Measurements from ENCODE around the gene TMEM52B. TPM values are rescaled to one million over a fixed set of nuclear protein-coding genes. Genes with fewer than 3 reads are reported as not detected.
A peak's percentile ranks its signal among the peaks of the same experiment; 100 is the strongest.
"Not testable (repeated sequence)": the region's sequence is repeated elsewhere in the genome, so short reads cannot be mapped to it uniquely, and the experiment has no call there.

The TMEM52B gene
- total and polyA plus RNA-seq, 2 experiments from 2014 or later: not detected

- TF ChIP-seq ETS1 (IDR thresholded peaks at IDR 0.05) (no peak), STAT1 (IDR thresholded peaks at IDR 0.05; ENCODE audit: unreplicated experiment) (no peak)
Observed at GRCh38 chr12:10197879-10198278, 19.0 kb downstream of the TMEM52B start (continued).

GRCh38 chr12:10204495-10204894, 25.7 kb downstream of the TMEM52B start:
- H3K27ac Mint-ChIP-seq; H3K27me3 Mint-ChIP-seq (ENCODE audit: insufficient read depth, low read depth, poor library complexity); H3K4me1 ChIP-seq (ENCODE audit: insufficient read depth); ATAC-seq; H3K27ac ChIP-seq (ENCODE audit: low read depth); H3K79me2 ChIP-seq (replicated peaks; ENCODE audit: insufficient read depth); H3K36me3 ChIP-seq (ENCODE audit: insufficient read depth); H3K4me3 Mint-ChIP-seq; H3K9me2 ChIP-seq (ENCODE audit: insufficient read depth); H3K9me3 Mint-ChIP-seq; H3K4me2 ChIP-seq; H3K4me3 ChIP-seq; H4K20me1 ChIP-seq (replicated peaks; ENCODE audit: insufficient read depth); DNase-seq (ENCODE audit: low spot score); H3K36me3 Mint-ChIP-seq (ENCODE audit: low read depth); H3K27me3 ChIP-seq (ENCODE audit: insufficient read depth); H3F3A ChIP-seq (replicated peaks; ENCODE audit: low read depth): not testable (repeated sequence)
- 0 out of 2 replicates have a peak overlapping the region, but pooled peaks have one; percentile 1 for H2AFZ ChIP-seq
- H3K4me1 Mint-ChIP-seq: peaks cover 21% of the 10 kb centered on the region

GRCh38 chr12:10205220-10205807, 26.5 kb downstream of the TMEM52B start:
- no peak overlapping the region for H3K27ac Mint-ChIP-seq
- no peaks in the 10 kb centered on the region for H3F3A ChIP-seq (replicated peaks; ENCODE audit: low read depth)
- H3K4me1 ChIP-seq (ENCODE audit: insufficient read depth): peaks cover 6% of the 10 kb centered on the region
- H3K4me2 ChIP-seq: no peak overlapping the region
- H3K79me2 ChIP-seq (replicated peaks; ENCODE audit: insufficient read depth): no peaks in the 10 kb centered on the region
- no peaks in the 10 kb centered on the region for H4K20me1 ChIP-seq (replicated peaks; ENCODE audit: insufficient read depth)
- H3K27ac ChIP-seq (ENCODE audit: low read depth): no peak overlapping the region
- 0 out of 2 replicates have a peak overlapping the region, but pooled peaks have one; percentile 1 for H2AFZ ChIP-seq
- H3K9me2 ChIP-seq (ENCODE audit: insufficient read depth): no peaks in the 10 kb centered on the region
- ATAC-seq: peak; percentile 63
- DNase-seq (ENCODE audit: low spot score): no peak
- peaks cover 4% of the 10 kb centered on the region for H3K27me3 Mint-ChIP-seq (ENCODE audit: insufficient read depth, low read depth, poor library complexity)
- H3K36me3 Mint-ChIP-seq (ENCODE audit: low read depth): no peaks in the 10 kb centered on the region
- no peaks in the 10 kb centered on the region for H3K9me3 Mint-ChIP-seq
- H3K27me3 ChIP-seq (ENCODE audit: insufficient read depth): no peaks in the 10 kb centered on the region
- peaks cover 21% of the 10 kb centered on the region for H3K4me1 Mint-ChIP-seq
- no peak overlapping the region for H3K4me3 Mint-ChIP-seq
- no peaks in the 10 kb centered on the region for H3K36me3 ChIP-seq (ENCODE audit: insufficient read depth)
- H3K4me3 ChIP-seq: no peak overlapping the region
- no peak for TF ChIP-seq REST (IDR thresholded peaks at IDR 0.05; ENCODE audit: unreplicated experiment)
- no peak for TF ChIP-seq EZH2 (IDR thresholded peaks at IDR 0.05; ENCODE audit: low read depth, unreplicated experiment)
- TF ChIP-seq ZNF462 (CRISPR knock-in tag; IDR thresholded peaks at IDR 0.05): no peak
- no peak for TF ChIP-seq NANOG (IDR thresholded peaks at IDR 0.05; ENCODE audit: borderline replicate concordance)
- TF ChIP-seq EZH2phosphoT487 (IDR thresholded peaks at IDR 0.05; ENCODE audit: unreplicated experiment): no peak
- no peak for TF ChIP-seq CREB1 (CRISPR knock-in tag; IDR thresholded peaks at IDR 0.05; ENCODE audit: low read depth)
- TF ChIP-seq STAT1 (IDR thresholded peaks at IDR 0.05; ENCODE audit: unreplicated experiment): no peak
- TF ChIP-seq POLR2AphosphoS5 (IDR thresholded peaks at IDR 0.05; ENCODE audit: low read depth): no peak
- no peak for TF ChIP-seq JUNB (IDR thresholded peaks at IDR 0.05; ENCODE audit: unreplicated experiment)

Measured in GM23338 (cell line).